ENCODE measurements around the gene SCUBE2.

DNA sequence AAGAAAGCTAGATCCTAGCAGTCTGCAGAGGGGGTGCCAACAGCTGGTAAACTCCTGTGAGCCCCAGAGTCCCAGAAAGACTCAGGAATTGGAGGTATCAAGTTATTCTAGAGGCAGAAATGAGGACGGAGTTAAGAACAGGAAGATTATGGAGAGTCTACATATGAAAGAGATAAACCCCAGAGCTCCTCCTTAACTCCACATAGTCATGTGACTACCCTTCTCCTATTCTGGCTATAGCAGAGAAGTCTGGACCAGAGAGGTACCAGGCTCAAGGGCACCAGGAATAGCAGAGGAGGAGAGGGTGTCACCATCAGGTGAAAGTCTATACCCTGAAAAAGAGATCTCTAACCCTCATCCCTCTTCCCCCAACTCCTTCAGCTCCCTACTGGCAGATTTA is 29.6 kb downstream of the SCUBE2 start:
- TF ChIP-seq, protein P1, sequence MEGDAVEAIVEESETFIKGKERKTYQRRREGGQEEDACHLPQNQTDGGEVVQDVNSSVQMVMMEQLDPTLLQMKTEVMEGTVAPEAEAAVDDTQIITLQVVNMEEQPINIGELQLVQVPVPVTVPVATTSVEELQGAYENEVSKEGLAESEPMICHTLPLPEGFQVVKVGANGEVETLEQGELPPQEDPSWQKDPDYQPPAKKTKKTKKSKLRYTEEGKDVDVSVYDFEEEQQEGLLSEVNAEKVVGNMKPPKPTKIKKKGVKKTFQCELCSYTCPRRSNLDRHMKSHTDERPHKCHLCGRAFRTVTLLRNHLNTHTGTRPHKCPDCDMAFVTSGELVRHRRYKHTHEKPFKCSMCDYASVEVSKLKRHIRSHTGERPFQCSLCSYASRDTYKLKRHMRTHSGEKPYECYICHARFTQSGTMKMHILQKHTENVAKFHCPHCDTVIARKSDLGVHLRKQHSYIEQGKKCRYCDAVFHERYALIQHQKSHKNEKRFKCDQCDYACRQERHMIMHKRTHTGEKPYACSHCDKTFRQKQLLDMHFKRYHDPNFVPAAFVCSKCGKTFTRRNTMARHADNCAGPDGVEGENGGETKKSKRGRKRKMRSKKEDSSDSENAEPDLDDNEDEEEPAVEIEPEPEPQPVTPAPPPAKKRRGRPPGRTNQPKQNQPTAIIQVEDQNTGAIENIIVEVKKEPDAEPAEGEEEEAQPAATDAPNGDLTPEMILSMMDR (IDR thresholded peaks at IDR 0.05), result no peak
- no peak for TF ChIP-seq POLR2A (IDR thresholded peaks at IDR 0.05)

Measured in Peyer's patch (tissue), 4 donors.